ENCODE results near the gene DLG3.

DNA sequence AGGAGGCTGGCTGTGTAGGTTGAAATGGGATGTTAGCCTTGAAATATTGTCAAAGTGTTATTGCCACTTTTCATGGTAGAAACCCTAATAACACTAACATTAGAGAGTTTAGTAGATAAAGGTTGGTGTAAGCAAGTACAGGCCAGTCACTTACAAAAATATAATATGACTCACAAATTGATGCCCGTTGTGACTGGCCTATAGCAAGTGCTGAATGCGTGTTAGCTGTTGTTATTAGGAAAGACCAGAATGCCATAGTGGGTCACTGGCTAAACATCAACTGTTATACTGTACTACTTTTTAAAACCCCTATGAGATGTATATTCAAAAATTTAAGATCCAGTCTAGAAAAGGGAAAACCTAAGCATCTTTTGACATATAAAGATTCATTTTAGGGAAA is 41.9 kb upstream of the DLG3 start:
- TF ChIP-seq, protein P1, sequence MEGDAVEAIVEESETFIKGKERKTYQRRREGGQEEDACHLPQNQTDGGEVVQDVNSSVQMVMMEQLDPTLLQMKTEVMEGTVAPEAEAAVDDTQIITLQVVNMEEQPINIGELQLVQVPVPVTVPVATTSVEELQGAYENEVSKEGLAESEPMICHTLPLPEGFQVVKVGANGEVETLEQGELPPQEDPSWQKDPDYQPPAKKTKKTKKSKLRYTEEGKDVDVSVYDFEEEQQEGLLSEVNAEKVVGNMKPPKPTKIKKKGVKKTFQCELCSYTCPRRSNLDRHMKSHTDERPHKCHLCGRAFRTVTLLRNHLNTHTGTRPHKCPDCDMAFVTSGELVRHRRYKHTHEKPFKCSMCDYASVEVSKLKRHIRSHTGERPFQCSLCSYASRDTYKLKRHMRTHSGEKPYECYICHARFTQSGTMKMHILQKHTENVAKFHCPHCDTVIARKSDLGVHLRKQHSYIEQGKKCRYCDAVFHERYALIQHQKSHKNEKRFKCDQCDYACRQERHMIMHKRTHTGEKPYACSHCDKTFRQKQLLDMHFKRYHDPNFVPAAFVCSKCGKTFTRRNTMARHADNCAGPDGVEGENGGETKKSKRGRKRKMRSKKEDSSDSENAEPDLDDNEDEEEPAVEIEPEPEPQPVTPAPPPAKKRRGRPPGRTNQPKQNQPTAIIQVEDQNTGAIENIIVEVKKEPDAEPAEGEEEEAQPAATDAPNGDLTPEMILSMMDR (IDR thresholded peaks at IDR 0.05) = no peak
- no peak for TF ChIP-seq EP300 (IDR thresholded peaks at IDR 0.05)
- TF ChIP-seq POLR2A (IDR thresholded peaks at IDR 0.05) = no peak

Data from ovary (tissue), 3 donors.